ENCODE measurements around the gene PPT2.

The PPT2 gene

DNA sequence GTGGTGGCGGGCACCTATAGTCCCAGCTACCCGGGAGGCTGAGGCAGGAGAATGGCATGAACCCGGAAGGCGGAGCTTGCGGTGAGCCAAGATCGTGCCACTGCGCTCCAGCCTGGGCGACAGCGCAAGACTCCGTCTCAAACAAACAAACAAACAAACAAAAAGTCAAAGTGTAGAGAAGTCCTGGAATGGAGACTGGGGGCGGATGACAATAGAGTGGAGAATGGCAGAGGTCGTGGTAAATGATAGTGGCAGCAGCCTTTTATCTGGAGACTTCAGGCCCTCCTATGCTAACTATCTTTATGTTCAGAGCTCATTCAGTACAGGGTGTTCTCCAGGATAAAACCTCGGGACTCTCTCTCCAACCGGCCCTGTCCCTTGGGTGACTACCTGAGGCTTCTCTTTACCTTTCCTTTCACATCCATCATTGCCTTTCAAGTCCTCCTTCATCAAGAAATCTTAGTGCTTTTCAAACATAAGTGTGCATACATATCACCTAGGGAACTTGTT, 22.4 kb upstream of the PPT2 start:
- H2AFZ ChIP-seq (ENCODE audit: low read depth), result no peak overlapping the region
- H3K79me2 ChIP-seq (ENCODE audit: insufficient read depth, low read depth), result peaks cover 11% of the 10 kb centered on the region
- no peak overlapping the region for H3K4me3 ChIP-seq (IDR thresholded peaks at IDR 0.05; ENCODE audit: insufficient read depth, low read depth, low read length)

DNA sequence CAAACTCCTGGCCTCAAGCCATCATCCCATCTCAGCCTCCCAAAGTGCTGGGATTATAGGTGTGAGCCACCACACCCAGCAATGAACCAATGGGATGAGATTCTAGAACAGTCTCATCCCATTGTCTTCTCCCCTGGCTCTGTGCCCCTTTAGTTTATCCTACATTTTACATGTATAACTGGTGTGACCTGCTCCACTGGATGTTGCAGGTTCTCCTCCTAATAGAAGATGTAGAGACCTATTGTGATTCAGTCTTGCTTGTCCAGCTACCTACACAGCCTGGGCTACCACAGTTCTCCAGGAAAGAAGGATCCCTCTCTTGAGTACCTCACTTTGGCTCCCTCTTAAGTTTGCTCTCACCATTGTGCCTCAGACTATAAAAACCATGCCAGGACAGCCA, 21.8 kb upstream of the PPT2 start:
- no peak overlapping the region for H2AFZ ChIP-seq (ENCODE audit: low read depth)
- TF ChIP-seq, protein P1, sequence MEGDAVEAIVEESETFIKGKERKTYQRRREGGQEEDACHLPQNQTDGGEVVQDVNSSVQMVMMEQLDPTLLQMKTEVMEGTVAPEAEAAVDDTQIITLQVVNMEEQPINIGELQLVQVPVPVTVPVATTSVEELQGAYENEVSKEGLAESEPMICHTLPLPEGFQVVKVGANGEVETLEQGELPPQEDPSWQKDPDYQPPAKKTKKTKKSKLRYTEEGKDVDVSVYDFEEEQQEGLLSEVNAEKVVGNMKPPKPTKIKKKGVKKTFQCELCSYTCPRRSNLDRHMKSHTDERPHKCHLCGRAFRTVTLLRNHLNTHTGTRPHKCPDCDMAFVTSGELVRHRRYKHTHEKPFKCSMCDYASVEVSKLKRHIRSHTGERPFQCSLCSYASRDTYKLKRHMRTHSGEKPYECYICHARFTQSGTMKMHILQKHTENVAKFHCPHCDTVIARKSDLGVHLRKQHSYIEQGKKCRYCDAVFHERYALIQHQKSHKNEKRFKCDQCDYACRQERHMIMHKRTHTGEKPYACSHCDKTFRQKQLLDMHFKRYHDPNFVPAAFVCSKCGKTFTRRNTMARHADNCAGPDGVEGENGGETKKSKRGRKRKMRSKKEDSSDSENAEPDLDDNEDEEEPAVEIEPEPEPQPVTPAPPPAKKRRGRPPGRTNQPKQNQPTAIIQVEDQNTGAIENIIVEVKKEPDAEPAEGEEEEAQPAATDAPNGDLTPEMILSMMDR (conservative IDR thresholded peaks at IDR 0.05; ENCODE audit: low read depth, low read length), result no peak
- H4K20me1 ChIP-seq (ENCODE audit: insufficient read depth), result no peaks in the 10 kb centered on the region
- H3K4me1 ChIP-seq (ENCODE audit: low read depth, poor library complexity, severe bottlenecking), result peaks cover 14% of the 10 kb centered on the region
- no peak overlapping the region for H3K9ac ChIP-seq
- no peak overlapping the region for H3K27ac ChIP-seq
- H3K79me2 ChIP-seq (ENCODE audit: insufficient read depth, low read depth), result peaks cover 5% of the 10 kb centered on the region
- no peak overlapping the region for H3K4me2 ChIP-seq
- no peaks in the 10 kb centered on the region for H3K36me3 ChIP-seq (ENCODE audit: insufficient read depth)
- no peaks in the 10 kb centered on the region for H3K27me3 ChIP-seq (ENCODE audit: insufficient read depth, low read depth)
- H3K4me3 ChIP-seq (IDR thresholded peaks at IDR 0.05; ENCODE audit: insufficient read depth, low read depth, low read length), result no peak overlapping the region

More for the DNA sequence above, 22.4 kb upstream of the PPT2 start:
- Histone ChIP-seq H3K36me3 (ENCODE audit: insufficient read depth) (no peaks in the 10 kb centered on the region), H3K27me3 (ENCODE audit: insufficient read depth, low read depth) (no peaks in the 10 kb centered on the region), H3K9ac (no peak overlapping the region), H4K20me1 (ENCODE audit: insufficient read depth) (no peaks in the 10 kb centered on the region), H3K4me2 (no peak overlapping the region), H3K27ac (no peak overlapping the region), H3K4me1 (ENCODE audit: low read depth, poor library complexity, severe bottlenecking) (peaks cover 20% of the 10 kb centered on the region)
- TF ChIP-seq, protein P1 (conservative IDR thresholded peaks at IDR 0.05; ENCODE audit: low read depth, low read length), result no peak

DNA sequence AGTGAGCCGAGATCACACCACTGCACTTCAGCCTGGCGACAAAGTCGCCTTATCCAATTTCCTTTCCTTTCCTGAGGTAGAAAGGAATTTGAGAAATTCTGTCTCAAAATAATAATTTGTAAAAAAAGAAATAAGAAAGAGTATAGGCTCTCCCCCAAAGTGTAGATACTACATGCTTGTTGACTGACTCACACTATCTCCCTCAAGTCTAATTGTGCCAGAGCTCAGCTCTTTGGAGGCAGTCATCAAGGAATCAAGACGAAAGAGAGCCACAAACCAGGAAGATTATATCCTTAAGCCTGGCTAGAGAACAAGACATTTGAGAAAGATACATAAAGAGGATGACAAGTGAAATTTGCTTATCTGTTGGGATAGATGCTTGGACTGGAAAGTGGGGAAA, 20.2 kb upstream of the PPT2 start:
- no peak overlapping the region for H2AFZ ChIP-seq (ENCODE audit: low read depth)
- no peaks in the 10 kb centered on the region; the same call in 1 of the 2 replicates for H3K79me2 ChIP-seq (ENCODE audit: insufficient read depth, low read depth)
- H3K27ac ChIP-seq, result no peak overlapping the region
- TF ChIP-seq, protein P1 (conservative IDR thresholded peaks at IDR 0.05; ENCODE audit: low read depth, low read length), result no peak
- H3K9ac ChIP-seq, result no peak overlapping the region
- peaks cover 7% of the 10 kb centered on the region for H3K4me1 ChIP-seq (ENCODE audit: low read depth, poor library complexity, severe bottlenecking)
- H3K36me3 ChIP-seq (ENCODE audit: insufficient read depth), result no peaks in the 10 kb centered on the region
- H3K27me3 ChIP-seq (ENCODE audit: insufficient read depth, low read depth), result no peaks in the 10 kb centered on the region
- H4K20me1 ChIP-seq (ENCODE audit: insufficient read depth), result no peaks in the 10 kb centered on the region
- no peak overlapping the region for H3K4me2 ChIP-seq
- no peak overlapping the region for H3K4me3 ChIP-seq (IDR thresholded peaks at IDR 0.05; ENCODE audit: insufficient read depth, low read depth, low read length)

DNA sequence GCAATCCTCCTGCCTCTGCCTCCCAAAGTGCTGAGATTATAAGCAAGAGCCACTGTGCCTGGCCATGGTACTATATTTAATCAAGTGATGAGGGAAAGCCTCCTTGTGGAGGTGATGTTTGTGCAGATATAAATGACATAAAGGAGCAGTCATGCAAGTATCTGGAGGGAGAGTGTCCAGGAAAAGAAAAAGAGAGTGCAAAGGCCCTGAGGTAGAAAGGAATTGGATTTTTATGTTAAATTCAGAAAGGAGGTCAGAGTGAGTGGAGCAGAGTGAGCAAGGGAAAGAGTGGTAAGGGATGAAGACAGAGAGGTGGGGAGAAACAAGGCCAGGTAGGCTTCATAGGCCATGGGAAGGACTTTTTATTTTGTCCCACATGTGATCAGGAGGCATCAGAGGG, 16.5 kb upstream of the PPT2 start:
- no peak overlapping the region for H3K4me3 ChIP-seq (IDR thresholded peaks at IDR 0.05; ENCODE audit: insufficient read depth, low read depth, low read length)
- no peaks in the 10 kb centered on the region for H3K36me3 ChIP-seq (ENCODE audit: insufficient read depth)
- no peak overlapping the region for H3K4me2 ChIP-seq
- H3K9ac ChIP-seq, result no peak overlapping the region
- H3K4me1 ChIP-seq (ENCODE audit: low read depth, poor library complexity, severe bottlenecking), result no peaks in the 10 kb centered on the region
- H2AFZ ChIP-seq (ENCODE audit: low read depth), result no peak overlapping the region
- H3K79me2 ChIP-seq (ENCODE audit: insufficient read depth, low read depth), result no peaks in the 10 kb centered on the region
- H4K20me1 ChIP-seq (ENCODE audit: insufficient read depth), result no peaks in the 10 kb centered on the region
- no peak overlapping the region for H3K27ac ChIP-seq
- no peaks in the 10 kb centered on the region for H3K27me3 ChIP-seq (ENCODE audit: insufficient read depth, low read depth)
- TF ChIP-seq, protein P1 (conservative IDR thresholded peaks at IDR 0.05; ENCODE audit: low read depth, low read length), result no peak

Data from KMS-11 (cell line).